Lung (tissue), 12 donors: Measurements from ENCODE around the gene PSME2. TPM values are rescaled to one million over a fixed set of nuclear protein-coding genes. Genes with fewer than 3 reads are reported as not detected.

Source experiments
- ATAC-seq: fragments of 200-7000 bp; cut with Tn5 transposase; one replicate; pipeline ENCODE4 v1.9.1; 2020; ENCODE audit warnings: moderate number of reproducible peaks; ENCODE audit not compliant: insufficient read depth, low FRiP score
- DNase-seq, 3 donors: peaks; one replicate each; pipeline ENCODE4 v3.0.0-alpha.2; 2013 to 2017
- H3K27ac ChIP-seq, 2 donors: one replicate each; pipeline ENCODE4 v1.5.1; 2013; ENCODE audit warnings: mild to moderate bottlenecking in 2 of 2, moderate library complexity in 2 of 2, control low read depth in 1 of 2, inconsistent platforms in 1 of 2, low read depth in 1 of 2, low read length in 1 of 2
- H3K27me3 ChIP-seq, 3 donors: one replicate each; pipeline ENCODE4 v1.5.1; 2013; ENCODE audit warnings: low read length in 2 of 3; ENCODE audit not compliant: control insufficient read depth in 3 of 3, insufficient read depth in 3 of 3
- H3K36me3 ChIP-seq, 4 donors: one replicate each; pipeline ENCODE4 v1.5.1; 2013; ENCODE audit warnings: low read length in 4 of 4, mild to moderate bottlenecking in 1 of 4, moderate library complexity in 1 of 4; ENCODE audit not compliant: control insufficient read depth in 4 of 4, insufficient read depth in 4 of 4
- H3K4me1 ChIP-seq, 5 donors: one replicate each; pipeline ENCODE4 v1.5.1; 2013; ENCODE audit warnings: low read length in 5 of 5, mild to moderate bottlenecking in 2 of 5, moderate library complexity in 1 of 5; ENCODE audit not compliant: control insufficient read depth in 5 of 5, insufficient read depth in 5 of 5
- H3K4me3 ChIP-seq: one replicate; pipeline ENCODE4 v1.5.1; 2013; ENCODE audit warnings: mild to moderate bottlenecking, control low read depth, moderate library complexity
- H3K9ac ChIP-seq, 2 donors: one replicate each; pipeline ENCODE4 v1.5.1; 2013; ENCODE audit warnings: low read length in 2 of 2, control low read depth in 1 of 2; ENCODE audit not compliant: insufficient read depth in 1 of 2
- H3K9me3 ChIP-seq, 4 donors: one replicate each; pipeline ENCODE4 v1.5.1; 2013; ENCODE audit warnings: low read length in 3 of 4, mild to moderate bottlenecking in 1 of 4, moderate library complexity in 1 of 4; ENCODE audit not compliant: control insufficient read depth in 4 of 4, insufficient read depth in 3 of 4
- CTCF ChIP-seq: IDR thresholded peaks from 2 replicates; pipeline ENCODE4 v1.5.1; 2012; ENCODE audit warnings: mild to moderate bottlenecking; ENCODE audit errors: control extremely low read depth, extremely low read depth
- WGBS, 2 donors: extraction: QIAGEN DNeasy Blood & Tissue Kit; methylation state at CpG; one replicate each; pipeline ENCODE4 v1.1.7; 2013; 5-methylcytosine and 5-hydroxymethylcytosine counted together
- polyA plus RNA-seq, 2 donors: library from polyadenylated mRNA; stranded (reverse); fragments of 200-250 nt; gene quantifications; one replicate each; pipeline ENCODE4 v1.2.1, GENCODE V29; 2013
- total RNA-seq, 2 donors: library from RNA; depleted of rRNA in 1 of 2; stranded (reverse); fragments of >200 nt in 1 of 2; gene quantifications; one replicate each; pipeline ENCODE4 v1.2.1, GENCODE V29; 2014 to 2021
- donor health status: control.
- donor health status: control.
- donor health status: Bipolar disorder and iron deficiency.
- donor health status: healthy.
- donor health status: DM: yes; HTN: yes; CAD: no.

Gene PSME2
- total and polyA plus RNA-seq, 4 donors, result 89.1 to 328 (median 230) TPM

- WGBS, 2 donors, result 2 to 3% methylated on average over 14 of the region's 14 CpGs
- H3K9me3 ChIP-seq, result no peaks in the 10 kb centered on the region
- DNase-seq, result no peak
These were observed 30.8 kb downstream of the PSME2 start for GRCh38 chr14:24115422-24116127.

GRCh38 chr14:24114532-24115421 is 31.6 kb downstream of the PSME2 start, which contains the start of the genes DCAF11 and NRL:
TSS of gene DCAF11 (plus strand) at chr14:24114777. CDS start at chr14:24115595, 818 bp downstream.
TSS of gene NRL (minus strand) at chr14:24114949. CDS start at chr14:24082848, 32,101 bp downstream.
- peak within 1 kb of the TSS; percentile 55 for H3K4me3 ChIP-seq
- TF ChIP-seq CTCF, result no peak
- 0% methylated on average over 65 of the region's 65 CpGs for WGBS, 2 donors
- H3K9ac ChIP-seq, result peak within 1 kb of the TSS; percentile 65 to 95
- no peaks in the 10 kb centered on the region for H3K9me3 ChIP-seq
- H3K27ac ChIP-seq, result peak within 1 kb of the TSS; percentile 97 to 98
- ATAC-seq (peak; percentile 95), DNase-seq (peak; percentile 99 to 100 (median 100))
- H3K4me1 ChIP-seq, result peaks cover 0 to 18% (median 7%) of the 10 kb centered on the region in 5 donors
- H3K27me3 ChIP-seq, result no peaks in the 10 kb centered on the region
- H3K36me3 ChIP-seq, result peaks cover 15 to 22% (median 15%) of the 10 kb centered on the region in 4 donors

More at GRCh38 chr14:24115422-24116127, 30.8 kb downstream of the PSME2 start:
- Histone ChIP-seq H3K4me1 (peaks cover 0 to 18% (median 7%) of the 10 kb centered on the region in 5 donors), H3K36me3 (peaks cover 16 to 26% (median 18%) of the 10 kb centered on the region in 4 donors), H3K9ac (peak overlapping the region; percentile 57 to 95), H3K27me3 (no peaks in the 10 kb centered on the region), H3K27ac (peak overlapping the region; percentile 75 to 90), H3K4me3 (peak overlapping the region; percentile 50)
- no peak for TF ChIP-seq CTCF
- ATAC-seq, result no peak

DNA sequence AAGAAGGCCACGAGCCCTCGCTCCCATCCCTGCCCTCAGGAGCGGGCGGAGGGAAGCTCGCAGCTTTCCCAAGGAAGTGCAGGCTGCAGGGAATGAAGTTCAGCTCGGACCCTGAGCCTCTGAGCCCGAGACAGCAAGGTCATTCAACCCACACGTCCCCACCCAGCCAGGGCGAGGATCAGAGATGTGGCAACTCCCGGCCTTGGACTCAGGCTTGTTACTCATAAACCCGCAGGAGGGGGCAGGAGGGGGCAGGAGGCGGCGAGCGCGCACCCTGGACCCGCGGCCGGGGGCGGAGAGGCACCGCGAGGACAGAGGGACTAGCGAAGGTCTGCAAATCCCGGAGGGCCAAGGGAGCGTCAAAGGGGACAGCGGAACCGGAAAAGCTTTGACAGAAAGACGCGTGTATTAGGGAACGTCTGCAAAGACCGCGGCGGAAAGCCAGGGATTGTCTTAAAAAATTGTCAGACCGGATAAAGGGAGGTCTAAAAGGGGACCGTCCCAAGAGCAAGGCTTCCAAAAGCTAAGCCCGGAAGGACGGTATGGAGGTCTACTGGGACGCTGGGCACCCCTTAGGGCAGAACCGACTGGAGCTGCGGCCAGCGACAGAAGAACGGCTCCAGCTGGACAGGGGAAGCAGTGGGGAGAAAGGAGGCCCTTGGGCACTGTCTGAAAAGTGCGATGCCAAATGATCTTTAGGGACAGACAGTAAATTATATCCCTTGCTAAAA is 32.4 kb downstream of the PSME2 start:
- peak; percentile 58 for ATAC-seq
- TF ChIP-seq CTCF, result no peak
- Histone ChIP-seq H3K36me3 (peaks cover 7 to 14% (median 12%) of the 10 kb centered on the region in 4 donors), H3K4me3 (peak overlapping the region; percentile 55), H3K9ac (peak overlapping the region; percentile 65 to 79), H3K27ac (peak overlapping the region; percentile 97 to 98), H3K27me3 (no peaks in the 10 kb centered on the region), H3K9me3 (no peaks in the 10 kb centered on the region), H3K4me1 (peaks cover 0 to 18% (median 7%) of the 10 kb centered on the region in 5 donors)
- peak; percentile 90 to 95 (median 95) for DNase-seq
- 0% methylated on average over 42 of the region's 42 CpGs for WGBS, 2 donors
